GM12891 (cell line): ENCODE data around the gene FOXP3.

Experiments
- DNase-seq: peaks from one replicate; pipeline ENCODE4 v3.0.0; 2011; ENCODE audit warnings: low spot score; ENCODE audit not compliant: insufficient read length
- FAIRE-seq: peaks from 2 replicates; lab custom pipeline; 2011; peaks lifted over from hg19 to GRCh38; lab: Jason Lieb, UNC
- PAX5 ChIP-seq: IDR thresholded peaks from 2 replicates; pipeline ENCODE4 v1.6.1; 2011; ENCODE audit warnings: low read length, moderate library complexity, mild to moderate bottlenecking; ENCODE audit not compliant: insufficient read depth, severe bottlenecking
- POLR2A ChIP-seq: IDR thresholded peaks from 2 replicates; pipeline ENCODE4 v1.6.1; 2011; ENCODE audit warnings: low read depth, low read length, control low read depth
- POLR2AphosphoS5 ChIP-seq: IDR thresholded peaks from 2 replicates; pipeline ENCODE4 v1.6.1; 2011; ENCODE audit warnings: low read depth, low read length, control low read depth
- POU2F2 ChIP-seq: IDR thresholded peaks from 2 replicates; pipeline ENCODE4 v1.6.1; 2011; ENCODE audit warnings: low read depth, mild to moderate bottlenecking, control low read depth, low read length, moderate library complexity
- SPI1 ChIP-seq: IDR thresholded peaks from 2 replicates; pipeline ENCODE4 v1.6.1; 2011; ENCODE audit warnings: low read depth, low read length, control low read depth
- TAF1 ChIP-seq: IDR thresholded peaks from 2 replicates; pipeline ENCODE4 v1.6.1; 2011; ENCODE audit warnings: low read depth, low read length, control low read depth

The FOXP3 gene

DNA sequence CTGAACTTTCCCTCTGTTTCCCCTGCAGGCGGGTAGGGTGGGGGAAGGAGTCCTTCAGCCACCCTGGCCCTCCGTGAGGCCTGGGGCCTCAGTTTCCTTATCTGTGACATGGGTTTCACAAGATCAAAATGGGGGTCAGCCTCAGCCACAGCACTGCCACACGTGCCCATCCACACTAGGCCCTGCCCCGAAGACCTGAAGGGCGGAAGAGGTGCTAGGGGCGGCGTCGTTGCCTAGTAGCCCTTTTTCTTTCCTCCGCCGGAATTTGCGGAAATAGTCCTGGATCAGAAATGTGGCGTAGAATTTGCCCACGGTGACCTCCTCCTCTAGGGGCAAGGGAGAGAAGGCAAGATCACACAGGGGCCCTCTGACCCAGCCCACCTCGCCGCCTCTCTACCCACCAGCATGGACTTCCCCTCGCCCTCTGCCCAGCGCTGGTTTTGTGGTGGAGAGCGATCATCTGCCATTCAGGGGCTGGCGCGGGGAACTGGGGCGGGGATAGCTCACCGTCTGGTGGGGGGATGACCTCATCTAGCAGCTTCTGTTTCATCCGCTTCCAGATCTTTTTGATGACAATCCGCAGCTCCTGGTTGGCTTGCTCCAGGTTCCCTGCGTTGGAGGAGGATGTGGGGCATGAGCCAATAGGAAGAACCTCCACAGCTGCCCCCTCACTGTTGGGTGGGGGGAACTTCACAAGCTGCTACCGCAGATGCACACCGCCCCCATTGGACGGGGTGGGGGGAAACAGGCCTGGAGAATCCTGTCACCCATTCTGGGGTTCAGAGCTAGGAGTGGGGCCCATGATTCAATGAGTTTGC, 54.9 kb downstream of the FOXP3 start:
- DNase-seq (no peak), FAIRE-seq (no peak)
- TF ChIP-seq POLR2AphosphoS5 (no peak), POU2F2 (no peak), TAF1 (no peak)

DNA sequence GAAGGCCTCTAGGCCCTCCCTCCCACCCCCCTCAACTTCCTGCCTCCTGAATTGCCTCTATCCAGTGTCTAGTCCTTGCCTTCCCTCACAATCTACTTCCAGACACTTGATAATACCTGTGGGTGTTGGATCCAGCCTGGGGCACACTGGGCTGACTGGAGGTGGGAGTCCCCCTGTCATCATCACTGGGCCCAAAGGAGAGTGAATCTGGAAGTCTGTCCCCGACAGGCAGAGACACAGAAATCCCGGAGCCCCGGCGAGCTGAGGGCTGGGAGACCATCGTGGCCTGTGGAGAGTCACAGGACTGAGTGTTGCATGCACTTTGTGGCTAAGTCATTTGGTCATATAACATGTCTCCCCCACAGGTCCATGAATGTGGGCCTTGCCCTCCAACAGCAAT, 56.1 kb downstream of the FOXP3 start:
- TF ChIP-seq POLR2A (no peak), TAF1 (no peak), SPI1 (no peak), POLR2AphosphoS5 (no peak), PAX5 (no peak), POU2F2 (no peak)
- no peak for DNase-seq
- no peak for FAIRE-seq

DNA sequence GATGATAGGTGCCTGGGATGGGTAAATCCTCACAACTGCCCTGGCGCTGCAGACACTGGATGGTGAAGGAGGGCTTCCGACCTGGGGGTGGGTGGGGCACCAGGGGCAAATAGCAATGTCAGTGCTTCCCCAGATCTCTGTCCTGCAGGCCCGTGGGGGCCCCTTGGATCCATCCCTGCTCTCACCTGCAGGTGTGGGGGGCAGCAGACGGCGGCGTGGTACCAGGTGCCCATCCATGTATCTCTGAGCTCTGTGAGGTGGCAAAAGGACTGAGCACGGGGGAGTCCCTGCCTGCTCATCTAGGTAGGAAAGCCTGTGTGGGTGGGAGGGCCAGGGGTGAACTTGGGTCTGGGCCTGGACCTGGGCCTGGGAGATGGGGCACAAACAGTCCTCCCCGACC, 58.0 kb downstream of the FOXP3 start:
- TF ChIP-seq POLR2AphosphoS5 (no peak), PAX5 (no peak), POU2F2 (no peak), TAF1 (no peak), SPI1 (no peak), POLR2A (no peak)
- DNase-seq (no peak), FAIRE-seq (no peak)

DNA sequence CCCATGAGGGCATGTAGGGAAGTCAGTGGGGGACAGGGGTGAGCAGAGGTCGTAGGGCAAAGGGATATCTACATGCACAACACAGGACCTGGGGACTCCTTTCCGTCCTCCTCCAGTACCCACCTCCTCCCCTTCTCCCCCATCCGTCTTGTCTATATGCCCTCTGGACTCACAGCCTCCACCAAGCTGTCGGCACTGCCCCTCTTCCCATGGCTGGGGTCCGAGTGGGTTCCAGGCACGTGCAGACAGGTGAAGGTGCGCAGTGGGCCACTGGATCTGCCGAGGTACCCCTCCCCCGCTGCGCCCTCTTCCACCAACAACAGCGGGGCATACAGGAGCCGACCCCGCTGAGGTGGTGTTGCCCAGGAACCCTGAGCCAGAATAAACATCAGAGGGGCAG, 59.1 kb downstream of the FOXP3 start:
- DNase-seq (no peak), FAIRE-seq (no peak)
- no peak for TF ChIP-seq POLR2A
- TF ChIP-seq POU2F2 = no peak
- TF ChIP-seq POLR2AphosphoS5 = no peak
- no peak for TF ChIP-seq SPI1
- no peak for TF ChIP-seq TAF1
- no peak for TF ChIP-seq PAX5

DNA sequence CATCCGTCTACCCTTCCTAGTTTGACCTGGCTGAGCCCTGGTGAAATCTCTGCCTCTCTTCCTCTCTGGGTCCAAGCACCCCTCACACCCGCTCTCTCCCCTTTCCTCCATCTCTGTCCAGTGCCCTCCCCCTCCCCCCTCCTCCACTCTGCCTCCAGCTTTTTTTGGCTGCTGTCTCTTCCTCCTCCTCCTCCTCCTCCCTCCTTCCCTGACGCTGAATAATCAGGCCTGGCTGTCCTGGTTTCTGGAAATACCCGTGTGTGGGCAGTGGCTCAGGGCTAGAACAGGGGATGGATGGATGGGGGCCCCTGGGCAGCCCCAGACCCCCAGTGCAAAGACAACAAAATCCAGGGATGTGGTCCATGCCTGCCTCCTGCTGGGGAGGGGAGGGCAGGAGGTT, 59.8 kb downstream of the FOXP3 start:
- no peak for TF ChIP-seq POLR2A
- TF ChIP-seq POU2F2 = no peak
- no peak for TF ChIP-seq SPI1
- no peak for TF ChIP-seq PAX5
- no peak for TF ChIP-seq POLR2AphosphoS5
- no peak for TF ChIP-seq TAF1
- DNase-seq (no peak), FAIRE-seq (no peak)

DNA sequence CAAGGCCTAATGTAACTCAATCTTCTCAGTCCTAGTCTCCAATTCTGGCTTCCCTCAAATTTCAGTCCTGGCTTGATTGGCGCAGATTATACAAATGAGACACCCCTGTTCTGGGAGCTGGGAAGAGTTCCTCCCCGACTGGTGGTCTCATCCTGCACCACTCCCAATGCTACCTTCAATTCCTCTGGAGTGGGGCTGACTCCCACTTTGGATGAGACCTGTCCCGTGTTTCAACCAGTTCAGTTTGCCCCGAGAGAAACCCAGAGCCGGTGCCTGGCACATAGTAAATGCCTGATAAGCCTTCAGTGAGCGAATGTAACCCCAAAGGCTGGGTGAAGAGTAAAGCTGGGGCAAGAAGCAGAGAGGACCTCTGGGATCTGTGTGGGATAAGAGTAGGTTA, 60.5 kb downstream of the FOXP3 start:
- TF ChIP-seq POLR2AphosphoS5 = no peak
- no peak for TF ChIP-seq TAF1
- TF ChIP-seq SPI1 = no peak
- TF ChIP-seq POU2F2 = no peak
- no peak for TF ChIP-seq POLR2A
- no peak for TF ChIP-seq PAX5
- FAIRE-seq (no peak), DNase-seq (no peak)

DNA sequence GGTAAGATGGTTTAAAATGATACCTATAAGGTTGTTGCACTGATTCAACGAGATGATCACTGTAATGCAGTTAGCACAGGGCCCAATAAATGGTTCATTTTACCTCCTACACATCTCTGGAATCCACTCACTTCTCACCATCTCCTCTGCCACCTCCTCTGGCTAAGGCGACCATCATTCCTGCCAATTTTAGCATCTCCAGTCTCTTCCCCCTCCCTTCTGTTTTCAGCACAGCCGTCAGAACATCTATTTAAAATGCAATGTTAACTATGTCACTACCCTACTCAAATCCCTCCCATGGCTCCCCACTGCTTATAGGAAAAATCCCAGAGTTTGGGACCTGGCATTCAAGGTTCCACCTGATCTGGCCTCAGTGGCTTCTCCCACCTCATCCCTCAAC, 61.0 kb downstream of the FOXP3 start:
- no peak for FAIRE-seq
- DNase-seq = no peak
- TF ChIP-seq POLR2A (no peak), TAF1 (no peak), POLR2AphosphoS5 (no peak), PAX5 (no peak), POU2F2 (no peak), SPI1 (no peak)

DNA sequence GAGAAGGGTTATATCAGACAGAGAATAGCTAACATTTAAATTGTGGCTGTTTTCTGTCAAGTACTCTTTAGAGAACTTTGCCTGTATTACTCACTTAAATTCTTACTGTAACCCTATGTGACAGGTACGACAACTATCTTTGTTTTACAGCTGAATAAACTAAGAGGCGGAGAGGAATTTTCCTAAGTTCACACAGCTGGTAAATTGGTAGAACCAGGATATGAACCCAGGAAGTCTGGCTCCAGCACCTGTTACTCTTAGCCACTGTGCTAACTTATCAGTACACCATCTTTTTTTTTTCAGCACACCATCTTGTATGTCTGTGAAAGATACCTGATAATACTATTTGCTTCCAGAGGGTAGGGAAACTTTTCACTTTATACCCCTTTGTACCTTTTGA, 62.5 kb downstream of the FOXP3 start:
- FAIRE-seq = no peak
- TF ChIP-seq PAX5 = no peak
- TF ChIP-seq TAF1 = no peak

More for the DNA sequence above, 62.5 kb downstream of the FOXP3 start:
- DNase-seq = no peak
